ENCODE measurements around the gene RASD2. TPM values are rescaled to one million over a fixed set of nuclear protein-coding genes. Genes with fewer than 3 reads are reported as not detected.
A peak's percentile ranks its signal among the peaks of the same experiment; 100 is the strongest.

RASD2 gene
- total RNA-seq, 1 experiment from 2014 or later: 3.1 TPM

DNA sequence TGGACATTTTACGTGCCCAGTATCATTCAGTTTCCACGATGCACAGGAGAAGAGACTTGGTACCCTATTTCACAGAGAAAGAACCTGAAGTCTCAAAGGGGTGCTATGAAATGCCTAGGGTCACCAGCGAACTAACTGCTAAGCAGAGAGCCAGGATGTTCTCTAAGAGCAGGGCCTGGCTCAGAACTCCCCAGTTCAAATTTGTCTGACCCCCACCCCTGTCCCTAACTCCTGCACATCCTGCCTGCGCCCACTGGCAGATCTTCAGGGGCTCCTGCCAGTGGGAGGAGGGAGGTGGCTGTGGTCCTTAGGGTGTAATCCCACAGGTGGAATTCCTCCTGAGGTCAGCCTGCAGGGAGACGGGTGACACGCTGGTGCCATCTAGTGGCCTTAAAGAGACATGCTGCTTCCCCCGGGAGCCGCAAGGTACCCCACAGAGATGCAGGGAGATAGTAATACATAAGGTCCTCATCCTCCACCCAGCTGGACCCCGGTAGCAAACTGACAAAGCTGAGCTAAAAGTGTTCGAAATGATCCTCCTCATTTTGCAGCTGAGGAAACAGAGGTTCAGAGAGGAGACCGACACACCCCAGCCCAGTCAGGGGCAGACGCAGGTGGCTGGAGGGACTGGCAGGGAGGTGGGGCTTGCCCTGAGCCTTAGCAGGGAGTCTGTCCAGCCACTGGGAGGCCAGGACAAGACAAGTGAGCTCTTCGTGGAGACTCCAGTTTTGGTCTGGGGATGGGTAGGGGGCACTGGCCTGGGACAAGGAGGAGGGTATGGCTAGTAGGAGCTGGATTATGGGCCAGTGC is 42.4 kb downstream of the RASD2 start:
- Mint-ChIP-seq H3K36me3 (no peaks in the 10 kb centered on the region), H3K27me3 (ENCODE audit: low read depth) (no peaks in the 10 kb centered on the region), H3K27ac (no peak overlapping the region), H3K4me3 (no peak overlapping the region), H3K9me3 (no peaks in the 10 kb centered on the region), H3K4me1 (no peaks in the 10 kb centered on the region)
- ChIA-PET CTCF (interaction anchor here (0.6 to 2.5 kb wide), 24 partner anchors 12 to 297 kb away, joined by 3 to 30 read pairs (median 4); no protein-coding TSS in a partner anchor), POLR2A (no interaction called here)
- TF ChIP-seq NR1H2 (CRISPR knock-in tag; IDR thresholded peaks at IDR 0.05): no peak
- TF ChIP-seq, protein P1, sequence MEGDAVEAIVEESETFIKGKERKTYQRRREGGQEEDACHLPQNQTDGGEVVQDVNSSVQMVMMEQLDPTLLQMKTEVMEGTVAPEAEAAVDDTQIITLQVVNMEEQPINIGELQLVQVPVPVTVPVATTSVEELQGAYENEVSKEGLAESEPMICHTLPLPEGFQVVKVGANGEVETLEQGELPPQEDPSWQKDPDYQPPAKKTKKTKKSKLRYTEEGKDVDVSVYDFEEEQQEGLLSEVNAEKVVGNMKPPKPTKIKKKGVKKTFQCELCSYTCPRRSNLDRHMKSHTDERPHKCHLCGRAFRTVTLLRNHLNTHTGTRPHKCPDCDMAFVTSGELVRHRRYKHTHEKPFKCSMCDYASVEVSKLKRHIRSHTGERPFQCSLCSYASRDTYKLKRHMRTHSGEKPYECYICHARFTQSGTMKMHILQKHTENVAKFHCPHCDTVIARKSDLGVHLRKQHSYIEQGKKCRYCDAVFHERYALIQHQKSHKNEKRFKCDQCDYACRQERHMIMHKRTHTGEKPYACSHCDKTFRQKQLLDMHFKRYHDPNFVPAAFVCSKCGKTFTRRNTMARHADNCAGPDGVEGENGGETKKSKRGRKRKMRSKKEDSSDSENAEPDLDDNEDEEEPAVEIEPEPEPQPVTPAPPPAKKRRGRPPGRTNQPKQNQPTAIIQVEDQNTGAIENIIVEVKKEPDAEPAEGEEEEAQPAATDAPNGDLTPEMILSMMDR (IDR thresholded peaks at IDR 0.05): peak; percentile 94
- no peak for TF ChIP-seq FOXJ3 (CRISPR knock-in tag; IDR thresholded peaks at IDR 0.05; ENCODE audit: borderline replicate concordance)
- ATAC-seq (peak; percentile 86), DNase-seq (ENCODE audit: low spot score) (peak; percentile 65)

GRCh38 chr22:35586771-35587170 is 46.1 kb downstream of the RASD2 start:
- no peak overlapping the region for H3K27ac Mint-ChIP-seq
- DNase-seq (ENCODE audit: low spot score): no peak
- POLR2A ChIA-PET: no interaction called here

More at GRCh38 chr22:35586771-35587170, 46.1 kb downstream of the RASD2 start:
- H3K27me3 Mint-ChIP-seq (ENCODE audit: low read depth): no peaks in the 10 kb centered on the region
- TF ChIP-seq, protein P2, sequence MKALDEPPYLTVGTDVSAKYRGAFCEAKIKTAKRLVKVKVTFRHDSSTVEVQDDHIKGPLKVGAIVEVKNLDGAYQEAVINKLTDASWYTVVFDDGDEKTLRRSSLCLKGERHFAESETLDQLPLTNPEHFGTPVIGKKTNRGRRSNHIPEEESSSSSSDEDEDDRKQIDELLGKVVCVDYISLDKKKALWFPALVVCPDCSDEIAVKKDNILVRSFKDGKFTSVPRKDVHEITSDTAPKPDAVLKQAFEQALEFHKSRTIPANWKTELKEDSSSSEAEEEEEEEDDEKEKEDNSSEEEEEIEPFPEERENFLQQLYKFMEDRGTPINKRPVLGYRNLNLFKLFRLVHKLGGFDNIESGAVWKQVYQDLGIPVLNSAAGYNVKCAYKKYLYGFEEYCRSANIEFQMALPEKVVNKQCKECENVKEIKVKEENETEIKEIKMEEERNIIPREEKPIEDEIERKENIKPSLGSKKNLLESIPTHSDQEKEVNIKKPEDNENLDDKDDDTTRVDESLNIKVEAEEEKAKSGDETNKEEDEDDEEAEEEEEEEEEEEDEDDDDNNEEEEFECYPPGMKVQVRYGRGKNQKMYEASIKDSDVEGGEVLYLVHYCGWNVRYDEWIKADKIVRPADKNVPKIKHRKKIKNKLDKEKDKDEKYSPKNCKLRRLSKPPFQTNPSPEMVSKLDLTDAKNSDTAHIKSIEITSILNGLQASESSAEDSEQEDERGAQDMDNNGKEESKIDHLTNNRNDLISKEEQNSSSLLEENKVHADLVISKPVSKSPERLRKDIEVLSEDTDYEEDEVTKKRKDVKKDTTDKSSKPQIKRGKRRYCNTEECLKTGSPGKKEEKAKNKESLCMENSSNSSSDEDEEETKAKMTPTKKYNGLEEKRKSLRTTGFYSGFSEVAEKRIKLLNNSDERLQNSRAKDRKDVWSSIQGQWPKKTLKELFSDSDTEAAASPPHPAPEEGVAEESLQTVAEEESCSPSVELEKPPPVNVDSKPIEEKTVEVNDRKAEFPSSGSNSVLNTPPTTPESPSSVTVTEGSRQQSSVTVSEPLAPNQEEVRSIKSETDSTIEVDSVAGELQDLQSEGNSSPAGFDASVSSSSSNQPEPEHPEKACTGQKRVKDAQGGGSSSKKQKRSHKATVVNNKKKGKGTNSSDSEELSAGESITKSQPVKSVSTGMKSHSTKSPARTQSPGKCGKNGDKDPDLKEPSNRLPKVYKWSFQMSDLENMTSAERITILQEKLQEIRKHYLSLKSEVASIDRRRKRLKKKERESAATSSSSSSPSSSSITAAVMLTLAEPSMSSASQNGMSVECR (CRISPR knock-in tag; IDR thresholded peaks at IDR 0.05; ENCODE audit: borderline replicate concordance): no peak
- no peak for TF ChIP-seq USF2 (CRISPR knock-in tag; IDR thresholded peaks at IDR 0.05)
- no peak for TF ChIP-seq TP53 (CRISPR knock-in tag; IDR thresholded peaks at IDR 0.05)
- no peak for TF ChIP-seq MXD4 (CRISPR knock-in tag; IDR thresholded peaks at IDR 0.05; ENCODE audit: borderline replicate concordance)
- TF ChIP-seq EMX1 (CRISPR knock-in tag; IDR thresholded peaks at IDR 0.05): no peak
- TF ChIP-seq JAZF1 (CRISPR knock-in tag; IDR thresholded peaks at IDR 0.05): no peak
- no peak for TF ChIP-seq ETV6 (CRISPR knock-in tag; IDR thresholded peaks at IDR 0.05)
- TF ChIP-seq PRDM15 (CRISPR knock-in tag; IDR thresholded peaks at IDR 0.05): no peak
- no peak for TF ChIP-seq CDX4 (CRISPR knock-in tag; IDR thresholded peaks at IDR 0.05; ENCODE audit: borderline replicate concordance)
- TF ChIP-seq, protein P3, sequence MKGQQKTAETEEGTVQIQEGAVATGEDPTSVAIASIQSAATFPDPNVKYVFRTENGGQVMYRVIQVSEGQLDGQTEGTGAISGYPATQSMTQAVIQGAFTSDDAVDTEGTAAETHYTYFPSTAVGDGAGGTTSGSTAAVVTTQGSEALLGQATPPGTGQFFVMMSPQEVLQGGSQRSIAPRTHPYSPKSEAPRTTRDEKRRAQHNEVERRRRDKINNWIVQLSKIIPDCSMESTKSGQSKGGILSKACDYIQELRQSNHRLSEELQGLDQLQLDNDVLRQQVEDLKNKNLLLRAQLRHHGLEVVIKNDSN (CRISPR knock-in tag; IDR thresholded peaks at IDR 0.05): no peak
- TF ChIP-seq SP1 (CRISPR knock-in tag; conservative IDR thresholded peaks at IDR 0.05): no peak
- no peak for TF ChIP-seq JUN (CRISPR knock-in tag; IDR thresholded peaks at IDR 0.05)
- TF ChIP-seq, protein P4, sequence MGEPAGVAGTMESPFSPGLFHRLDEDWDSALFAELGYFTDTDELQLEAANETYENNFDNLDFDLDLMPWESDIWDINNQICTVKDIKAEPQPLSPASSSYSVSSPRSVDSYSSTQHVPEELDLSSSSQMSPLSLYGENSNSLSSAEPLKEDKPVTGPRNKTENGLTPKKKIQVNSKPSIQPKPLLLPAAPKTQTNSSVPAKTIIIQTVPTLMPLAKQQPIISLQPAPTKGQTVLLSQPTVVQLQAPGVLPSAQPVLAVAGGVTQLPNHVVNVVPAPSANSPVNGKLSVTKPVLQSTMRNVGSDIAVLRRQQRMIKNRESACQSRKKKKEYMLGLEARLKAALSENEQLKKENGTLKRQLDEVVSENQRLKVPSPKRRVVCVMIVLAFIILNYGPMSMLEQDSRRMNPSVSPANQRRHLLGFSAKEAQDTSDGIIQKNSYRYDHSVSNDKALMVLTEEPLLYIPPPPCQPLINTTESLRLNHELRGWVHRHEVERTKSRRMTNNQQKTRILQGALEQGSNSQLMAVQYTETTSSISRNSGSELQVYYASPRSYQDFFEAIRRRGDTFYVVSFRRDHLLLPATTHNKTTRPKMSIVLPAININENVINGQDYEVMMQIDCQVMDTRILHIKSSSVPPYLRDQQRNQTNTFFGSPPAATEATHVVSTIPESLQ (CRISPR knock-in tag; IDR thresholded peaks at IDR 0.05): no peak
- CTCF ChIA-PET: no interaction called here
- H3K4me3 Mint-ChIP-seq: no peak overlapping the region
- no peak for ATAC-seq
- no peaks in the 10 kb centered on the region for H3K36me3 Mint-ChIP-seq
- H3K9me3 Mint-ChIP-seq: no peaks in the 10 kb centered on the region
- H3K4me1 Mint-ChIP-seq: no peaks in the 10 kb centered on the region
